ENCODE results near the gene ADAMTS9.

Gene ADAMTS9

DNA sequence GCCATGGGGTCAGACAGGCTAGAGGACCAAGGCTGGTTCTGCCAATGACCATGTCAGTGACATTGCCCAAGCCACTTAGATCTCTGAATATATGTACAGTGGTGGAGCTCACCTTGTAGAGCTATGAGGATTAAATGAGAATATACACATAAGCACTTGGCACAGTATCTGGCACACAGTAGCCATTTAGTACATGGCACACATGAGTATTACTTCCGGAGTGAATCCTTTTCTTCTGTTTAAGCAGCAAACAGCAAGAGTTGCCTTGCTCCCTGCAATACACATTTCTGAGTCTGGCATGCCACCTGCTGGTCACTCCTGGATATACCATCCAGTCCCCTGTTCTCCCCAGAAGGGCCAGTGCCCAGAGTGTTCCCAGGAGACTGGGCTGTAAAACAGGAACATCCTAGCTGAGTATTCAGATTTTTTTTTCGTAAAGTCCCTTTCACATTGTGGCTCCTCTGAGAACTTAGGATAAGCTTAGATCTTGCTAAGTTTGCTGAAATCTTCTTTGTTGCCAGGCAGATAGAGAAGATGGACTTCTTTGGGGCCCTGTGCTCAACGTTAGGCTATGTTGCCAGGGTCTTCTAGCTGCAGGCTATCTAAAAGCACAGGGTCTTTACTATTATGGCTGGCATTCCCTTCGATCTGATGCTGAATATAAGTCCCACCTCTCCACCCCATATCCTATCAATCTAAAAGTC is 203.4 kb downstream of the ADAMTS9 start:
- peak; percentile 69 to 79 for DNase-seq

DNA sequence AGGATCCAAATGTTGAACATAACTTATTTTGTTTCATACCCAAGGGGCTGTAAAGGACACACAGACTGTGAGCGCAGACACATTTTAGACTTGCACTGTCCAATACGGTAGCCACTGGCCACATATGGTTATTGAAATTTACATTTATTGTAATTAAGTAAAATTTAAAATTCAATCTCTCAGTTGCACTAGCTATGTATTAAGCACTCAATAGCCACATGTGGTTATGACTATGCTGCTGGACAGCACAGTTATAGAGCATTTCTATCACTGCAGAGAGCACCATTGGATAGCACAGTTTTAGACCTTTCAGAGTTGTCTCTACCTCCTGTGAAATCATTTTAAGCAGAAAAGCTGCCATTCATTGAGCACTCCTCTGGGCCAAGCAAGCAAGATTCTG is 204.3 kb downstream of the ADAMTS9 start:
- DNase-seq: no peak

DNA sequence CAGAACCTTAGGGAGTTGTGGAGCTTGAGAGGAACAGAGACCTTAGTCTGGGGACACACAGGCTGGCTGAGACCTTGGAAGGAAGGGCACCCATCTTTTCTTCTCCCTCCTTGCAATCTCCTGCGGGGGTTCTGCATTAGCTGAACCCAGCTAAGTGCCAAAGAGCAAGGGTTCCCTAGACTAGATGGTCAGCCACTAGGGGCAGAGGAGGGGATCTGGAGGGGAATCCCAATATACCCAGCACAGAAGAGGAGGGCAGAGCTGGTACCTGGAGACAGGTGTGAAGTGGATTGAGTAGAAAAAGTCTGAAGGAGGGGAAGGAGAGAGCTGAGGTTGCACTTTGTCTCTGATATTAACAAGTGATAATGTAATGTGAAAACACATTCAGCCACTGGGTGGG is 212.8 kb downstream of the ADAMTS9 start:
- no peak for DNase-seq

DNA sequence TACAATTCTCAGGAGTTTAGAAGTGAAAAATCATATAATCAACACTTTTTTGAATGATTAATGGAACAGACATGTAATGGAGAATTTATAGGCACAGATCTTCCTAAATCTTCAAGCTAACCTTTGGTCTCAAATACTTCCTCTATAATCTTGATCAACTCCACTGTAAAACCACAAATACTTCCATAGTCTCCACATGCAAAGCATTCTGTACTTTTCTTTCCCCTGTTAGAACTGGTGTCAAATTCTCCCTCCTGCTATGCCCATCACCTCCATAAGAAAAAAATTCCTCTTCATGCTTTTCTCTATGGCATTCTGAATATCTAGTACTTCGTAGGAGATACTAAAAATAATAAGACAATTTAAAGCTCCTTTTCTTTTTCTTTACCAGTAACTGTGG is 214.3 kb downstream of the ADAMTS9 start:
- no peak for DNase-seq

DNA sequence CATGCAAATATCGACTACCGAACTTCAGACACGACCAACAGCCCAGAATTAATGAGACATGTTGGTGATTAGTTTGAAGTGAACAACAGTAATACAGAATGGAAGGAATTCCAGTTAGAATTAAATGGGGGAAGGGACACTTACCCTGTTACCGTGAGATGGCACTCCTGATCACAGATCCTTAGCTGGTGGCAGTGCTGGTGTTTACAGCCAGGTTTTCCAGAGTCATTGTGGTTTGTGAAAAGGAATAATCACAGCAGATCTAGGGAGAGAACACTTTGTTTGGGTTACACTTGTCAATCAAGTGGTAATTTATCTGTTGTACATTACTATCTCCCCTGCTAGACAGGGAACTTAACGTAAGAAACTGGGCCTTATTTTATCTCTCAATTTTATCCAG is 217.4 kb downstream of the ADAMTS9 start:
- no peak for DNase-seq

DNA sequence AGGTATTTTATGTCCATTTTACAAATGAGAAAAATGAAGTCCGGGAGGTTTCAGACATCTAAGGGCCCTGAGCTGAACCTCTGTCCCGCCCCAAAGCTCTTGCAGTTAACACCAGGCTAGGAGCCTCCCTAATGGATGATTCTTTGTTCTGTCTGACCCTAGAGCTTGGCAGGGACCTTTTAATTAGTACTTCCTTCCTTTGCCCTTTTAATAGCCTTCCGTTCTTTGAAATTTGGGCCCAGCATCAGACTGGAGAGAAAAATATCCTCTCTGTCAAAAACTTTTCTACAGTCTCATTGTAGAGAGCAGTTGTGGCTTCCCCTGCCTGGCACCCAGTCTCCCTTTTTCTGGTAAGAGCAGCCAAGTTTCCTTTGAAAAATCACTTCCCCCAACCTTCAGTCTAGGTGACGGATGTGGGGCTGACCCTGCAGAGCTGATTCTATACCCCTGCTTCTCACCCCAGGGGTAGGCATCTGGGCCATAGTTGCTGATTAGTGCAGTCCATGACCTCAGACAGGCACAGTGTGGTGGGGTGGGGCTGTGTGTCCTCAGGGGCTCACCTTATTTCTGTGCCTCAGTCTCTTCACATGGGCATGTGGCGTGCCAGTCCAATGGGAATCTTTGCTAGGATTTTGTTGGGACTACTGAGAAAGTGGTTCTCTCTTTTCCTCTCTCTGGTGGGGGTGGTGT is 220.4 kb downstream of the ADAMTS9 start:
- no peak for DNase-seq
